Daoy (cell line): ENCODE measurements around the gene CNFN. TPM values are rescaled to one million over a fixed set of nuclear protein-coding genes. Genes with fewer than 3 reads are reported as not detected.

ENCODE experiments used
- DNase-seq: peaks from one replicate; pipeline ENCODE4 v3.0.0-alpha.2; 2015; ENCODE audit warnings: low read depth
- total RNA-seq: library from RNA; depleted of rRNA; stranded (reverse); fragments of >200 nt; shearing (Covaris generic); gene quantifications from 2 replicates; pipeline ENCODE4 v1.2.3, GENCODE V29; 2014; rRNA removed

Gene CNFN, protein sequence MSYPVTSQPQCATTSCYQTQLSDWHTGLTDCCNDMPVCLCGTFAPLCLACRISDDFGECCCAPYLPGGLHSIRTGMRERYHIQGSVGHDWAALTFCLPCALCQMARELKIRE
- 2.0 and 5.8 TPM in 2 replicates for total RNA-seq

GRCh38 chr19:42389899-42390298 is at the start of gene CNFN:
Gene CNFN, minus strand, starts transcription at chr19:42390297. Its CDS starts 1,260 bp downstream, at chr19:42389037.
- DNase-seq, result no peak

DNA sequence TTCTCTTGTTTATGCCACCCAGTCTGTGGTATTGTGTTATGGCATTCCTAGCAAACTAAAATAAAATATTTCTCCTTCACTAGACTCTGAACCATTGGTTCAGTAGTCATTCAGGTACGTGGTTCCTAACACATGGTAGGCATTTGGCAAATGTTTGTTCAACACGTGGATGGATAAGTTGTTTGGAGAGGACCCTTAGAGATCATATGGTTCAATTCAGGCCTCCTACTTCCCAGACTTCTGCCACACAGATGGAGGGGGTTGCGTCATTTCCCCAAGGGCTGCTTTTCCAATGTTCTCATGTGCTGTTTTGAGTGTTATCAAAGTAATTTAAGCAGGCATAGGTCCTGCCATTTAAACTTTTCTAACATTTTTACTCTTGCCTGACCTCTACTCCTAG is 45.9 kb upstream of the CNFN start:
- no peak for DNase-seq

GRCh38 chr19:42435316-42435715 is 45.2 kb upstream of the CNFN start:
- no peak for DNase-seq

DNA sequence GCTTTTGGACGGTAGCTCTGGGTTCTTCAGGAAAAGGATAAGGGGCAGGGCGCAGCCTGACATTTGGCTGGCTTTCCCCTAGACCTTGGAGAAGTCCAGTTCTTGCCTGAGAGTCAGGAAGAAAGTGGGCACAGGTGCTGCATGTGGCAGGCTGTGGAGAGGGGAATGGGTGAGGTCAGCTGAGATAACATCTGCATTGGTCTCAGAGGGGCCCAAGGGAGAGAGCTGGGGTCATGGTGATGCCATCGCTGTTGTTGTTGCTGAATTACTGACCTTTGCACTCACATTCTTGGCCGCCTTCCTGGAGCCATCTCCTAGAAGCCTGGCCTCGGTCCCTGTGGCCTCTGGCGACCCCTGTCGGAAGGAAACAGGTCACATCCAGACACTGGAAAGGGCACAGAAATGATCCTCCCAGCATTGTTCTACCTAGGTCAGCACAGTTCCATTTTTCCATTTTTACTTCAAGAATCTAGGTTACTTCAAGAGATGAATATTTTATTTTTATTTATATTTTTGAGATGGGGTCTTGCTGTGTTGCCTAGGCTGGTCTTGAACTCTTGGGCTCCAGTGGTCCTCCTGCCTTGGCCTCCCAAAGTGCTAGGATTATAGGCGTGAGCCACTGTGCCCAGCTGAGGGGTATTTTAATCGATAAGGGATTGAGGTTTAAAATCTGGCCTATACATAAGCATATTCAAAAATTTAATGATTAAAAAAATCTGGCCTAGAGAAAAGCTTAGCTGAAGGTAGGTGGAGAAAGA is 43.6 kb upstream of the CNFN start:
- DNase-seq, result peak; percentile 77

DNA sequence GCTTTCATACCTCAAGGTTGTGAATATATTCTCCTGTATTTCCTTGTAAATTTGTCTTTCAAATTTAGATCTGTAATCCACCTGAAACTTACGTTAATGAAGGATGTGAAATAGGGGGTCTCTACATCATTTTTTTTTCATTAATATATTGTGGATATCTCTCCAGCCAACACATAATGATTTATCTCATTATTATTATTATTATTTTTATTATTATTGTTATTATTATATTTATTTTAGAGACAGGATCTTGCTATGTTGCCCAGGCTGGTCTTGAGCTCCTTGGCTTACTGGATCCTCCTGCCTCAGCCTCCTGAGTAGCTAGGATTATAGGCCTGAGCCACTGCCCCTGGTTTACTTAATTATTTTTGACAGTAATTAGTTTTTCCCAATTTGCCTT is 41.4 kb upstream of the CNFN start:
- no peak for DNase-seq

- no peak for DNase-seq
These were observed 38.6 kb upstream of the CNFN start for GRCh38 chr19:42428676-42429075.

DNA sequence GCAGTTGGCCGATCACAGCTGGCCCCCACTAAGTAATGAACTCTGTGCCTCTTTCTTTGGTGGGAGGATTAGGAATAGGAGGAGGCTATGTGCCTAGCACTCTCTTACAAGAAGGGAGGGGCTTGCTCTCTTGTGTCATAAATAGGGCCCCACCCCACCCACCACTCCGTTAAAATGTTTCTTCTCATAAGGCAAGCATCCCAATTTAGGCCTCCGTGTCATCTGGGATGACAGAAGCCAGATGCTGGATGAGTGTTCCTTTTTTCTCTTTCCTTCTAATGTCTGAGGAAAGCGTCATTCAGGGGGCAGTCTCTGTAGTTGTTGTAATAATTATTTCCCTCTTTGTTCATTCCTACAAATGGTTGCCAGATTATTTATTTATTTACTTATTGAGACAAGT is 37.2 kb upstream of the CNFN start, which contains the start of gene LIPE:
Gene LIPE, minus strand, starts transcription at position 76 of the 400 bp plus-strand sequence. CDS start 239 bp downstream, outside the sequence.
- no peak for DNase-seq

DNA sequence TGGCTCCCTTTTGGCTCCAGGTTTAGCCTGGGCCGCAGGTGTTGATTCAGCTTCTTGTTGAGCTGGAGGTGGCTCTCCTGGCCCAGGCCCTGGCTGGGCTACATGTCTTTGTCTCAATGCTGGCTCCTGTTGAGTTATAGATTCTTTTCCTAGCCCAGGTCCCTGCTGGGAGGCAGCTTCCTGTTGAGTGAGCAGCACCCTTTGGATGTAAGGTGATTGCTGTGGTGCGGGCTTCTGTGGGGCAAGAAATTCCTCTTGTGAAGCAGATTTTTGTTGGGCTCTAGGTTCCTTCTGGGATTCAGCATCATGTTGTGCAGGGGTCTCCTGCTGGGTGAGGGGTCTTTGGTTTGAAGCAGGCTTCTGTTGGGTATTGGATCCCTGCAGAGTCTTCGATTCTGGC is 36.5 kb upstream of the CNFN start:
- DNase-seq, result no peak

DNA sequence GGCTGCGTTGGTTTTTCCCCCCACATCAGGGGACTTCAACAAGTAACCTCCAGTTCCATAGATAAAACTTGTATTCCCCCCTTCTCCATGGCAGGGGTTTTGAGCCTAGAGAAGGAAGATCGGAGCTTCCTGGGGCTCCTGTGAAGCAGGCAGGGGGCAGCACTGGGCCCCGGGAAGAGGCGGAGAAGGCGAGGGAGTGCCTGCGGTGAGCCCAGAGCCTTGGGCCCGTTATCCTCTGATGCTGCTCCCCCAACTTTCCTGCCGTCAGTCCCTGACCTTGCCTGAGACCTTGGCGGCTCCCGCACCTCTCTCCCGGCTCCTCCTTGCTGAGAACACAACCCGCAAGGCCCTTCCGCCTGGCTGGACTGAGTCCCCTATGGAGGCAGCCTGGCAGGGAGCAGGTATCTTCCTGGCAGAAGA is 34.6 kb upstream of the CNFN start:
- DNase-seq, result no peak

- no peak for DNase-seq
These were observed 34.2 kb upstream of the CNFN start for GRCh38 chr19:42424345-42424707.

DNA sequence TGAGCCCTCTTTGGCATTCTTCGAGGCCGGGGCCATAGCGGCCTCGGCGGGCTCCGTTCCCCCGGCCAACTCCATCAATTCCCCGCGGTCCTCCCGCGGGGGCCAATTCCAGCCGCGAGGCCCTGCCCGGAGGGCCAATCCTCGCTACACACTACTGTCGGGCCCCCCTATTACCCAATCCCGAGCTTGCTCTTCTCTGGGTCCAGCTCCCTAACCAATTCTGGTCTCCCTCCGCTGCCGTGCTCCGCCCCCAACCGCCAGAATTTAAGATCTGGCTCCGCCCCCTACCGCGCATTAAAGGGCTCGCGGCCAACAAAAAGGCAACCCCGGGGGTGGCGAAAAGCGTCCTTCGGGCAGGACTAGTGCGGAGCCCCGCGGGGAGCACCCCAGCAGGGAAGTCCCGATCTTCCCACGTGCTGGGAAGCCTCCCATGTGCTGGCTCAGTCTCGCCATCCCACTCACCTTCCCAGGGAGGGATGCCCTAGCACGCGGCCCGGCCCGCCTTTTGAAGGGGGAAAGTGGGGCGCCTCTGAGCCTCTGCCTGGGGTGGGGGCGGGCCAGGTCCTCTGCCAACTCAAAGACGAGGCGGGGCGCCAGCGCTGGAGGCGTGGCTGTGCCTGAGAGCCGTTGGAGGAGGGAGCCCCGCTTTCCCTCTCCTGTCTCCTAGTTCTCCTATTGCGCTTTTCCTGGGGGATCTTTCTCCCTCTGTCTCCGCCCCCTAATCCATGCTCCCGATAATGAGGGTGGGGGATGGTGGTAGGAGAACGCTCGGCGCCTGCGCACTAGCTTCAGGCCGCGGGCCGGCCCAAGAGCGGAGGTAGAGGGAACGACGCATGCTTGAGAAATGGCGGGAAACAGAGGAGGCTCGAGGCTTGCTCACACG is 33.6 kb upstream of the CNFN start:
- peak; percentile 90 for DNase-seq

DNA sequence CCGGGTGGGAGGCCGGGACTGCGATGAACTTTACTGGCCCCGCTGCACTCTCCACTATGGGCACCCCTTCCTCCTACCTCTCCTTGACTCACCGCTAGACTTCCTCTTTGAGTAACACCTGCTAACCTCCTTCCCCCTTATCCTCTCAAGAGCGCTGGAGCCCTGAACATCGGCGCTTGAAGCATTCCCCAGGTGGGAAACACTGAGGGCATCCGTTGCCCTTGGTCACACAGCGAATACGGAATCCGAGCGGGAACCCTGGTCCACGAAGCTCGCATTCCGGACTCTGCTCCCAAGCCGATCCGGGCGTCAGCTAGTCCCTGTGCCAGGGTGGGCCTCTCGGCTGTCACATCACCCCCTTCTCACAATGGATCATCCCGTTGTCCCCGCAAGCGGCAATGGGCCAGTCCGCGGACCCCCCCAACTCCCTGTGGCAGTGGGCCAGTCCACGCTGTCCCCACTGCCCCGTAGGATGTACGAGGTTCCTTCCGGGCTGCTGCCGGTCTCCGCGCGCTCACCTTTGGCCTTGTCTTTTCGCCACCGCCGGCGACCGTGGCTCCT is 32.9 kb upstream of the CNFN start:
- no peak for DNase-seq

- DNase-seq, result no peak
These were observed 32.2 kb upstream of the CNFN start for GRCh38 chr19:42422092-42422900.

DNA sequence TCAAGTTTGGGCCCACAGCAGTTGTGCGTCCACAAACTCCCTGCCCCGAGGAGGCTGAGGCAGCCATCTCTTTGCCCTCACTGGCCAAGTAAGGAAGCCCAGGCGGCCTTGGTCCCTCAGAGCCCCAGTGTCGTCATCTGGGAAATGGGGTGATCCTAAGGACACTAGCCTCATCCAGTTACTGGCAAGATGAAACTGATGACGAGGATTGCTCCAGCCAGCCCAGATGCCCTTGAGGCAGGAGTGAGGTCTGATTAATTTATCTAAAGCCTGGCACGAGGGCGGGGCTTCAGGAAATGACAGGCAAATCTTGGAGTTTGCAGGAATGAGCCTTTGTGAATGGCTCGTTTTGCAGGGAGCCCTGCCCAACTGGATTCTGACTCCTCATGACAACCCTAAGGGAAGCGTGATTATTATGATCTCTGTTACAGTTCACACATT is 31.5 kb upstream of the CNFN start:
- peak; percentile 51 for DNase-seq

- DNase-seq, result no peak
These were observed 31.0 kb upstream of the CNFN start for GRCh38 chr19:42421101-42421500.

- peak; percentile 70 for DNase-seq
These were observed 30.0 kb upstream of the CNFN start for GRCh38 chr19:42420055-42420544.

DNA sequence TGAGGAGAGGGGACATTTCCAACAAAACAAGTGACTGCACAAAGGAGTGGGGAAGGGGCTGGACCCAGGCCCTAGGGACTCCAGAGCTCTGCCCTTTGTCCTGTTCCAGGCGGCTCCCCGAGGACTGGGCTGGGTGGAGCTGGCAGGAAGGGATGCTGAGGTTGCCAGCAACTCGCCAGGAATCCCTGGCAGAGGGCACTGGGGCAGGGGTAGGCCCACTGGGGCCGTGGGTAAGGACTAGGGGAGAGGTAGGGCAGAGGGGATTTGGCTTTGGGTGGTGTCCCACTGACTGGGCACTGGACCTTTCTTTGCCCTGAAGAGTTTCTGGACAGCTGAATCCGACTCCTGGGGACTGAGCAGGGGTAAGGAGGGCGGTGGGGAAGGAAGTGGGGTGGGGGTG is 29.2 kb upstream of the CNFN start:
- DNase-seq, result no peak

DNA sequence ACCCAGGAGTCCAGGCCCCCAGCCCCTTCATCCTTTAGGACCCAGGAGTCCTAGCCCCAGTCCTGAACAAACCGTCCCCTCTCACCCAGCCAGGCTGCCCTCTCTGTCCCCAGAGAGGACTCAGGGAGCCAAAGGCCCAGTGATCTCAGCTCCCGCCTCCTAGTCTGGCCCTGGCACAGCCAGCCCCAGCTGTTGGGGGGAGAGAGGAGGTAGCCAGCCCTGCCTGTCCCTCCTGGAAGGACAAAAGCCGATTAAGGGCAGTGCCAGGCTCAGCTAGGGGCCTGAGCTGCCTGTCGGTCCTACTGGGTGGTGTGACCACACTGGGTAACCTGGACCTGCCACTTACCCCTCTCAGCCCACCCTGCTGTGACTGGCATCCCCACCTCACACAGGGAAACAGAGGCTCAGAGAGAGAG is 22.6 kb upstream of the CNFN start:
- DNase-seq, result no peak

- DNase-seq, result no peak
These were observed 22.1 kb upstream of the CNFN start for GRCh38 chr19:42412227-42412626.

DNA sequence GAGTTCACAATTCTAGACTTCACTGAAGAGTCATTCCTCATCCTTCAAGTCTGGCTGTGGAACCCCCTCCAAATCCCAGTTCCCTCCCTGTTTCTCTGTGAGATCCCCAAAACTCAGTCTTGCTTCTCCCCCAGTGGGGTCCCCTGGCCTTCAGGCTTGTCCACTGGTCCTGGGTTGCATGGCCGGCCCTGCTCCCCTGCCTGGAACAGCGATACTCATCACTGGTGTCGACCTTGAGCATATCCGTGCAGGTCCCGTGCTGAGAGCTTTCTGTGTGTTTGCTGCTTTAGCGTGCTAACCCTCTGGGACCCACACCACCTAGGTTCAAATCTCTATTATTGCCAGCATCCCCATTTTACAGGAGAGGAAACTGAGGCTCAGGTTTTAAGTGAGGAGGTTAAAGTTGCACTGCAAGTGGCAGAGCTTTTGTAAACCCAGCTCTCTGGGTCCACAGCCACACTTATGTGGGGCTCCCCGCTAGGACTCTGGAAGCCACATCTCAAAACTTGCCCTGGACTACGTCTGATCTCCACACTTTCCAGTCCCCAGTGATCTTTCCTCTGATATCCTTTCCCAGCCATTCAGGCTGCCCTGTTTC is 21.6 kb upstream of the CNFN start:
- DNase-seq, result no peak

GRCh38 chr19:42410371-42410770 is 20.3 kb upstream of the CNFN start:
- no peak for DNase-seq
